COLO829 (cell line): Measurements from ENCODE around the gene OPALIN.
A peak's percentile ranks its signal among the peaks of the same experiment; 100 is the strongest.

ENCODE experiments used
- DNase-seq: peaks from one replicate; pipeline ENCODE4 v3.0.0; 2012; ENCODE audit warnings: low spot score

The OPALIN gene, protein sequence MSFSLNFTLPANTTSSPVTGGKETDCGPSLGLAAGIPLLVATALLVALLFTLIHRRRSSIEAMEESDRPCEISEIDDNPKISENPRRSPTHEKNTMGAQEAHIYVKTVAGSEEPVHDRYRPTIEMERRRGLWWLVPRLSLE

DNA sequence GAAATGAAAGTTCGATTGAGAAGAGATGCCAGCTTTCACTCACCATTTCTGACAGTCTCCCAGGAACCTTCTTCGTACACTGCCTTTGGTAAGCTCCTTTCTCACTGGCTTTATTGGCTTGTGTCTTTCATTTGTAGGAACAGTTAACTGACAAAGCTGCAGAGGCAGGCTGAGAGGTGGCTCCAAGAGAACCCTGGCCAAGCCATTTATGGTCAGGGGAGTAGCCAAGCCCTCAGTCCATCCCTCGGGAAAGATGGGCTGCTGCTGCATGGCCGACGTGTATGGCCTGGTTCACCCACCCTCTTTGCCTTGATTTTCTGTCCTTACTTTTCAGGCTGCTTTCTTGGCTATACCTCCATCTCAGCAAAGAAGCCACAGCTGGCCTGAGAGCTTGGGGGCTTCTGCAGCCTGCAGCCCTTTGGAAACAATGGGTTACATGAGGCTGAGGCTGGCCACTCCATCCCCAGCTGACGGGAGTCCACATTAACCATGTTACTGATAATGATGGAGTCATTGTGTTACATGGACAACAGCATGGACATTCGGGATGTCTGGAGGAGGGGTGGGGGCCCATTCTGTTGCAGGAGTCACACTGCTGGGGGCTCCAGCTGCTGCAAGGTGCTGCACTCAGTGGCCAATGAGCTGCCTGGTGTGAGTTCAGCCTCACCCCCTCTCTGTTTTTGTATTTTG lies at the start of gene OPALIN:
Gene OPALIN (minus strand): TSS at position 152 of the 690 bp plus-strand sequence. CDS start 106 bp downstream, at position 46.
- no peak for DNase-seq

DNA sequence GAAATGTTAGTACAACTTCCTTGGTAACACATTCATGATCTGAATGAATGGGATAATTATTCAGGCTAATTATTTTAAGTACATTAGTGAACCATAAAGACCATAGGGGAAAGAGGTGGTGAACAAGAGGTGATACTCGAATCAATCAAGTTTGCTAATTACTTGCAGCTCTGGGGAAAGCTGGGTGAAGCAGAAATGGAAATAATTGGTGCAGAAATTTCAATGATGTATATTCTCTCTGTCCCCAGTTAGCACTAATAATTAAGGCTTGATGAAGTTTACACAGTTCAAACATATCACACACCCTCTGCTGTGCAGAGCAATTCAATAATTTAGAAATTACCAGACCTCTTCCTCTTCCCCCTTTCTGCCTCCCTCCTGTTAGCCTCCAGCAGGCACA lies 49.4 kb upstream of the OPALIN start:
- no peak for DNase-seq

DNA sequence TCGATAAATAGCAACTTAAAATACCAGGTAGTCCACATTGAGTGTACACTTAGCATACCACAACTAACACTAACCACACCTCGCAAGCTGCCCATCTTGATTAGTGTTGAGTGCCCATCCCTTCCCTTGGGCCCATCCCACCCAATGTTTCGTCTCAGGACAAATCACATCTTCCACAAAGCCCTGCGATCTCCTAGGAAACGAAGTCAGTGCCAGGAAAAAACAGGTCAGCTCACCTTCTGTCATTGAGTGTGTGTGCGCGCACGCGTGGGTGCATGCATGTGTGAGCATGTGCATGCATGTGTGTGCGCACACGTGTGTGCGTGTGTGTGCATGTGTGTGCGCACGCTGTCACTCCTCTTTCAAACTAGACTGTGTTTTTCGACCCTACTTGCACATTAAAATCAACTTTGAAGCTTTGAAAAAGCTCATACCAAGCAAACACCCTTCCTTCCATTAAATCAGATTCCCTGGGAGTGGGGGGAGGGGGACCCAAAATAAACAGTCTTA lies 48.8 kb upstream of the OPALIN start:
- no peak for DNase-seq

DNA sequence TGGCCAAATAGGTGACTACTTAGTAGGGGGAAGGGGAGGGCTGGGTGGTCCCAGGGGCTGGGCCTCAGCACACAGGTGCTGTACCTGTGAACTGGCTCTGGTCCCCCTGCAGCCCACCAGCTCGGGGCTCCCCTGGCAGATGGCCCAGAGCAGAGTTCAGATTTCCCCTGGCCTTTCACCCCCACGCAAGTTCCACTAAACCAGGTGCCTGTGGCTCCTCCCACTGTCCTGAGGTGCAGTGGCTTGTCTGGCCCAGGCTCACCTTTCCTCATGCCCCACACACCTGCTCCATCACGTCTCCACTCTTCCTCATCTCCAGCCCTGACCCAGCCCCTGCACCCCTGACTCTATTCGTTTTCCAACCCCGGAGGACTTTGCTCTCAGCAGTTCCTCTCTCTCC lies 47.3 kb upstream of the OPALIN start:
- DNase-seq, result no peak

DNA sequence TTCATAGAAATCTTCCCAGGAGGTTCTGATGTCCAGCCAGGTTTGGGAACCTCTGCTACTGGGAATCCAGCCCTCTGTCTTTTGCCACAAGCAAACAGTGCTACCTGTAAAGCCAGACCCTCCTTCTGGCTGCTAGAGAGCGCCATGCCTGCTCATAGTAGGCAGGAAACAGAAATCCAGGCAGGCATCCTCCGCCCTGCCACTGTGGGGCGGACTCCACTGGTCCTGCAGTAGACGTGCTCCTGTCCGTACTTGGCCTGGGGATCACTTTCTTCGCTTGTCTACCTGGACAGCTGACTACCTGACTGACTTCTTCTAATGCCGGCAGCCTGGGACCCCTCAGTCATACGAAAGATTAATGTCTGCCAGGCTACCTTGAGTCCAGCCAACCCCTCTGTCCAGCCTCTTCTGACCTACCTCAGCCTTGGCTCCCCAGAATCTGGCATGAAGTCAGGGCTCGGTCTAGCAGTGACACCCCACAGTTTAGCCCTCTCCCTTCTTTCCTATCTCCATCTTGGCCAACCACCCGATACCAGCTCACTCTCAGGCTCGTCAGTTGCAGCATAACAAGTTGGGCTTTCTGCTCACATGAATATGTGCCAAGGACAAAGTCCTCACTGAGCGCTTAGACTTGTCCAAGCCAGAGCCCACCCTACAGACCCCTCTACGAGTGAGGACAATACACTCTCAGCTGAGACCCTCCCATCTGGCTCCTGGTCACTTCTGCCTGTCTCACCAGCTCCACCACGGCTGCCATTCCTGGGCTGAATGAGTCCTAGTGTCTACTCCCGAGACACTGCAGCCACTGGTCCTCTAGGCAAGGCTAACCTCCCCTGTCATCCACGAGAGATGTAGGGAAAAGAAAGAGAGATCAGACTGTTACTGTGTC lies 43.9 kb upstream of the OPALIN start:
- no peak for DNase-seq

DNA sequence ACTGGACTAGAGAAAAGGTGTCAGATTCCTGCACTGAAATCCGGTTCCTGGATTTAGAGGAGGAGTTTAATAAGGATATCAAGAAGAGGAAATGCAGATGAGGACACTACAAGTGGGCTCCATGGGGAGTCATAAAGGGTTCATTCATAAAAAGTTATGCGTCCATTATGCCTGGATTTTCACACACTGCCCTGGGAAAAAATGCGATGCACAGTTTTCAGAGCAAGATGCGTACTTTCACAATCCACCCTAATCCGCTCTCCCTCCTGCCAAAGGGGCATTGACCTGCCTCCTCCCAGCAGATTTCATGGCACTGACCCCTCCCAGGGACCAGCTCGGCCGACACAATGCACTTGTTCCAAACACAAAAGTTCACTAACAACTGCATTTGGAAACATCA lies 42.2 kb upstream of the OPALIN start:
- DNase-seq, result peak; percentile 35

DNA sequence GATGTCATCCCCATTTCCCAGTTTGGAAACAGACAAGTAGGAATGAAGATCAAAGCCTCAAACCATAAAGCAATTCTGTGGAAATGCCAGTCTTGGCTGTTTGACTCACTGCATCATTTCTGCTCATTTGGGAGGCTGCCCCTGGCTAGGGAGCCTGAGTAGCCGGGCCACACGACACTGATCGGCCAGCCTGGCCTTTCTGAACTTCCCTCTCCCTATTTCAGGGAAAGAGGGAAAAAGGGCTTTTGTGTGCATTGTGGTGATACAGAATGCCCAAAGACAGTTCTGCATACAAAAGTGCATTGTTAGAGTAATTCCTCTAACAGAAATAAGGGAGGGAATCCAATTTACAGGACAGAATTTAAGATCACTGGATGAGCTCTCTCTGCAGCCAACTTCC lies 41.7 kb upstream of the OPALIN start:
- no peak for DNase-seq

DNA sequence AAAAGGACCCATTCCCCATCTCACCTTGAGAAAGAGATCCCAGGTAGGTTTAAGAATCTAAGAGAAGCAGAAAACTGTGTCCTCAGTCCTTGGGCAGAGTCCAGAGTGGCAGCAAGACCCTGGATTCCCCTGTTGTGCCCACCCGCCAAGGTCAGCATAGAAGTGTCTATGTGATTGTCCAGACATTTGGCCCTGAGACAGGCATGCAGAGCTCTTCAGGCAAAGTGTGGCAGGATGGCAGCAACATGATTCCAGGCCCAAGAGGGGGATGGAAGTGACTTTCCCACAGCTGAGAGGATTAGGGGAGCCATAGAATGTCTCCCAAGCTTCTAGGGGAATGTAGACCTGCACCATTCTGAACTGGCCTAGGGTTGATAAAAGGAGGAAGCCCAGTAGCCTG lies 39.1 kb upstream of the OPALIN start:
- no peak for DNase-seq

DNA sequence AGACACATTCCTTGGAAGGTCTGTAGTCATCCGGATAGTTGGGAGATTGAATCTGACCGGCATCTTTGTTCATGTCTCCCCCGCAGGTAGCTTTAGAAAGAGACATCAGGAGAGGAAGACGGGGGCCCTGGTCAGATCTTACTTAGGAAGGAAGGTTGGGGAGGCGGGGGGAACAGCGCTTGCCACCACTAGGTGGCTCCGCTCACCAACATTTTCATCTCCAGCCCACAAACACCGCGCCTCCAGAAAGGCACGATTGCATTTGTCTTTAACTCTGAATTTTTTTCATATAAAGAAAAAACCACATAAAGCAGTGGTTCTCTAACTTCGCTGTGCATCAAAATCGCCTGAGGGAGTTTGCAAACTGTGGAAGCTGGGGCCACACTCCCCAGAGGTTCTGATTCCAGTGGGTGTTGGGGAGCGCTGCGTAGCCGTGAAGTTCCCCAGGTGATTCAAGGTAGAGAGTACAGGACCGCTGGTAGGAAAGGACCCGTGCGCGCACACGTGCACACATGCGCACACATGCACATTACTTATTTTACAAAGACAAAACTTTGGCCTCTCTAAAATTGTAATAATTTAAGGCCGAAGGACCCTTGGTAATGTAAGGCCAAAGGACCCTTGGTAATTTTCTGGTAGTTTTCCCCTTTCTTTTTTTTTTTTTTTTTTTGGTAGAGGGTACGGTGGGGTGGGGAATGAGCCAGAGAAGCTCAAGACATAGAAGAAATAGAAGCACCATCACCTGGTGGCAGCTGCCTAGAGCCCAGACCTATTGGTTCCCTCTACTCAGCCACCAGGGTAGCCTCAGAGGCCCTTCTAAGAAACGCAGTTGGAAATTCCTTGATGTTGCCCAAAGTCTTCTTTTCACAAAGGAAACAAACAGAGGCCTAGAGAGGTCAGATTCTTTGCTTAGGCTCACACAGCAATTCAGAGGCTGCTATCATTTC lies 37.4 kb upstream of the OPALIN start:
- peak; percentile 61 for DNase-seq

DNA sequence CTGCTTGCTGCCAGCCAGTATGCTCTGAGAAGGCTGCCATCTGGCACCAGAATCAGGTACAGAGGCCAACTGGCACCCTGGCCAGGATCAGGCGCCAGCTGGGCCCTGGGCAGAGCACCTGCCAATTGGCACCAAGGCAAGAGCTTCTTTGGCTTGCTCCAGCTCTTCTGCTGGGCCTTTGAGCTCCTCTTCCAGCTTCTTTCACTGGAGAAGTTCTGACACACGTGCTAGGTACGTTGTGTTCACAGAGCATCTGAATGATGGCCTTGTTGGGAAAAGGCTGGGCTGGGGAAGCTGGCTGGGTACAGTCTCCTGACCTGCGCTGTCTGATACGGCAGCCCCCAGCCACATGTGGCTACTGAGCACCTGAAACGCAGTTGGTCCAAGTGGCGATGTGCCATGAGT lies 31.7 kb upstream of the OPALIN start:
- DNase-seq, result no peak

DNA sequence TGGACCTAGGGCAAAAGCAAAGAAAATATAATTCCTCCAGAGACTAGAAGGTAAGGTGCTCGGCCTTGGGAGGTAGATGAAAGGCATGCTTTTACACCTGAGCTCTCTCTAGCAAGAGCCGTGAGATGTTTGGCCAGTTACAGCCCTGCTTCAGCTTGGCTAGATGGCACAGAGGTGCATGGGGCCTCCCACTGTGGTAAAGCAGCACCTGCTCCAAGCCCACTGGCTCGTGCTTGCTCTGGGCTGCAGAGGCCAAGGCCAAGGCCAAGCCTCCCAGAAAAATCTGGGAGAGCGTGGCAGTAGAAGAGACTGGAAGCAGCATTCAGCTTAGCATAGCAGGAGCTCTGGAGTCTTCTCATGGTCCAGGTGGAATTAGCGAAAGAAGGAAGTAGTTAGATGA lies 31.0 kb upstream of the OPALIN start:
- no peak for DNase-seq

DNA sequence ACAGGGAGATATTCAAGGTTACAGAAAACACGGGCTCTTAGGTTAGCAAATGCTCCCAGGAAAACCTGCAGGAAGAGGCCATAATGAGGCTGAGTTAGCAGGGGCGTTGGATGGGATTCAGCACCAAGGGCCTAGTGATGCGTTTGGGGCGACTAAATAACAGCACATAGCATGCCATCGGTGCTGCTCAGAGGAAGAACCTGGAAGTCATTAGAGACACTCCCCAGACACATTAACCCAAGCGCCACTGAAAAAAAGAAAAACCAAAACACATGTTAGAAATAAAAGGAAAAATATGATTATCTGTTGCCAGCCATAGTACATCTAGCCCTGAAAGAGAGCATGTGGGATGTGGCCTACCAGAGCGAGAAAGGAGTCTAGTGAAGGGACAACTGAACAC lies 28.8 kb upstream of the OPALIN start:
- DNase-seq, result no peak

DNA sequence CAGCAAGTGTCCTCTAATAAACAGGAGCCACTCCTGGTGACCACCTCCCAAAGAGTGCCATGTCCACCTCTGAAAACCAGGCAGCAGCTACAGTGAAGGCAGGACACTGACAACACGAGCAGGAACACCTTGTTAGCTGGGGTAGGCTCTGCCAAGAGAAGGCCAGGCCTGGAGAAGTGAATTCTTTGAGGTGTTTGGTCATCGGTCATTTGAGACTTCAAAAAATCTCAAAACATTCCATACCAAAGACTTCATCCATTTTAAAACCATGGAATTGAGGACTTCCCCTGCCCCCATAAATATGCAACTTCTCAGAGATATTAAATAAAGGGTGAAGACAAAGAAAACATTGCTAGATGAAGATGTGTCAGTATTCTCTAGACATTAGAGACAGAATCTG lies 28.4 kb upstream of the OPALIN start:
- DNase-seq, result no peak

DNA sequence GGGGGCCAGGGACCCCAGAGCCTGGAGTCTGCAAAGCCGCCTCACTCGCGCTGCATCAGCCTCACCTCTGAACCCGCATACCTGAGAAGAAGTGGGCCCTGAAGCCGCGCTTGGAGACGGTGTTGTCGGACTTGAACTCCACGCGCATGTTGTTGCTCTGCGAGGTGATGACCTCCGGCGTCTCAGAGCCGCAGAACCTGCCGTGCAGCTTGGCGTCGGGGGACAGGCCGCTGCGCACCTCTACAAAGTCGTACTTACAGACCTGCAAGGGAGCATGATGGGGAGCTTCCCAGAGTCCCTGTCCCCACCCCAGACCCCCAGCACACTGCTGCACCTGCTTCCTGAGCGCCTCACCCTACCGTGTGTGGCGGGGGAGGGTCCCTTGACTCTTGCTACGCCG lies 25.7 kb upstream of the OPALIN start:
- no peak for DNase-seq

DNA sequence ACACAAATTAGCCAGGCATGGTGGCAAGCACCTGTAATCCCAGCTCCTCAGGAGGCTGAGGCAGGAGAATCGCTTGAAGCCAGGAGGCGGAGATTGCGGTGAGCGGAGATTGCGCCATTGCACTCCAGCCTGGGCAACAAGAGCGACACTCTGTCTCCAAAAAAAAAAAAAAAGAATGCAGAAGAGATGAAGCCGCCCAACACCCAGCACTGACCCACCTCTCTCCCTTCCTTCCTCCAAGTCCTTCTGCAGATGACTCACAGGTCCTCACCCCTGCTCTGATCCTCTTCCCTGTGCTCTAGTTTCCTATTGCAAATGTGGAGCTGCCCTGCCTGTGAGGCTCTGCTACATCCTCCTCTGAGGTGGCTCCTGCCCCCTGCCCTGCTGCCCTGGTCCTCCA lies 22.0 kb upstream of the OPALIN start:
- no peak for DNase-seq

DNA sequence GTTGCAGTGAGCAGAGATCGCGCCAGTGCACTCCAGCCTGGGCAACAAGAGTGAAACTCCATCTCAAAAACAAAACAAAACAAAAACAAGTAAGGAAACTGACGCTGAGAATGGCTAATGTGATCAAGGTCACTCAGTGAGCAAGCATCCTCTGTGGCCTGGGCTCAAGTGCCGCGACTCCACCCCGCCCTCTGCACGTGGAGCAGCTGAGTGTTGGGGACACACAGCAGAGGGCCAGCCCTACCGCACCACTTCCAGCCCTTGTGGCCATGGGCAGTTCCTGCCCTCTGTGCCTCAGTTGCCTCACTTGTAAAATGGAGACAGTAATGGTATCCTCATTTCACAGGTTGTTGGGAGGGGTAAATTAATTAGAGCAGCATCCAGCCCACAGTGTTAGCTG lies 21.0 kb upstream of the OPALIN start:
- no peak for DNase-seq

DNA sequence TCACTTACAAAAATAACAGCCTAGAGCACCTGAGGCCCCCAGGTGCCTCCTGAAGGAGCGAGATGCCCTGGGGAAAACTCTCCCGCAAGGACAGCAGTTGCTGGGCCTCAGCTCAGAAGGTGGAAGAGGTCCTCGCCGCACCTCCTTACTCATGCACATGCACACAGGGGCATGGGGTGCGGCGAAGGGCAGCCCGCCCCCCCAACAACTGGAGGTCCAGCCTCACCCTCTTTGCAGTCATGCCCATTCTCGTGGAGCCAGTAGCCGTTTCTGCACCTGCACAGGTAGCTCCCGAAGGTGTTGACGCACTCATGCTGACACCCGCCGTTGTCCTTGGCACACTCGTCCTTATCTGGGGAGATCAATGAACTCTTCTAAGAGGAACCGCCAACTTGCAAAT lies 19.9 kb upstream of the OPALIN start:
- no peak for DNase-seq

DNA sequence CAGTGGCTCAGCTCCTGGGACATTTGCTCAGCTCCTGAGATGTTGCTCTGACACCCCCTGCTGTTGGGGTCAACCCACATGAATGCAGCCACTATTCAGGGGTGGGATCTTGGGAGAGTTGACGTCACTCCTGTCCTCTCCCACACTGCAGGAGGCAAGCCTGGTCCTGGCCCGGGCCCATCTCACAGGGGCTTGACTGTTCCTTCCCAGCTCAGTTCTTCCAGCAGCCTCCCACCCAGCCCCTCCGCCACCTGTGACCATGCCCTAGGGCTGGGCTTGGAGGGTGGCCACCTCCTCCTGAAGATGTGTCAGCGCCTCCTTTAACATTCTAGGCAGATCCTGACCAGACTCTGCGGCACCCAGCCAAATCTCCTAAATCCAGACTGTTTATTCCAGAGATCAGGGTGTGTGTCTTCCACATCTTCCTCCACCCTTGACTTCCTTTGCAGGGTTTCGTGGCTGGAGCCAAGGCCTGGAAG lies 19.1 kb upstream of the OPALIN start:
- DNase-seq, result no peak

DNA sequence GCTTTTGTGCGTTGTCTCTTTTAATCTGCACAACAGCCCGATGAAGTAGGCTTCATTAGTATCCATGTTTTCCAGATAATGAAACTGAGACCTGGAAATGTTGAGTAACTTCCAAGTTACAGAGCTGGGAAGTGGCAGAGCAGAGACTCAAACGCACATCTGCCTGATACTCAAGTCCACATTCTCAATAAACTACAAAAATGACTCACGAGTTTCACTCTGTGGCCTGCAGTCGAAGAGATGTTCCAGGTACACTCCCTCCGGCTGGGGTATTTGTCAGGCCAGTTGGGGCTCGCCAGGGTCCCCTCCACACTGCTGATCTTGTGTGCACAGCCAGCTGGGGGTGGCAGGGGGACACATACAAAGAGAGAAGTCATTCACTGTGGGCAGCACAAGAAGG lies 17.7 kb upstream of the OPALIN start:
- no peak for DNase-seq

DNA sequence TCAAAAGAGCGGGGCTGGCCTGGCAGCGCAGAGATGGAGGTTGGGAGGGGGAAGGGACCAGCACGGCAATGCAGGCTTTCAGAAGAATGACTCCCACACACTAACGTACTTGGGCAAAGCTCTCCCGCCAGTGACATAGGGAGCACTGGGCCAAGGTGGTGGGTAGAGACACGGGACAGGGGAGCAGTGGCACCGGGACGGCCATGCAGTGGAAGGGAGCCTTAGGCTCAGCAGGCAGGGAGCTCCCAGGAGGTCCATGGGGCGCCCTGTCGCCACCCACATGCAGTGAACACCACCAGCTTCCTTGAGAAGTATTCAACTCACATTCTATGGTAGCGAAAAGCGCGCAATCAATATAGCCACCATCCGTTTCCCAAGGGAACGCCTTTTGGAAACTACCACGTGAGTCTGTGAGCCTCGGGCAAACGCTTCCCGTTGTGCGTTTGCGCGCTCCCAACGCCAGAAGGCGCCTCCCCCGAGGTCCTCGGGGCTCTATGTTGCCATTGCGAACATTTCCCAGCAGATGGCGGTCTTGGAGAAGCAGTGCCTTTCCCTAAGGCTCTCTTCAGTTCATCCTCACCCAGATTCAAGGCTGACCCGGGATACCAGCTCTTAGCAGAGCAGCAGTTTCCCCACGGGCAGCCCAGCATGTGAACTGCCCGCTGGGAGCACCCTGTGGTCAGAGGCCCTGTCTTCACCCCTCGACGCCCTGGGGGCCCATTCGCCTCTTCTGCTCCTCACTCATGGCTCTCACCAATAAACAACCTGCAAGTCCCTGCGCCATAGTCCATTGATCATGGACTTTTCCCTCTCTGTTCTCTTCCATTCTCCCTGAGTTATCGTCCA lies 16.4 kb upstream of the OPALIN start:
- DNase-seq, result peak; percentile 91

DNA sequence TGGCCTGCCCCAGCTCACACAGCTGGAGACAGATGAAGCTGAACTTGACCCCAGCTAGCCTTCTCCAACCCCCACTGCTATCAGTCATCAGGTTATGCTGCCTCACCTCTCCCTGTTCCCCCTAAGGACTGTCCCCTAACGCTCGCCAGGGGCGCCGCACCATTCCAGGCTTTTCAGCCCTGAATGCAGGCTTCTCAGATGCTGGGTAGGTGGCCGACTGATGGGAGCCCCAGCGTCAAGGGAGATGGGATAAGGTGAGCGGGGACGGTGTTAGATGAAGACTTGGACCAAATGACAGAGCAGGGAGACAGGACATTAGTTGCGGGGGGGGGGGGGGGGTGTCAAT lies 15.8 kb upstream of the OPALIN start:
- DNase-seq, result no peak
